Gastrocnemius medialis (tissue), 4 donors: ENCODE measurements around the gene ST8SIA2.

Experiments used
- POLR2A ChIP-seq, 2 donors: fragments of 450-650 bp; IDR thresholded peaks; one replicate each; pipeline ENCODE4 v1.6.1; 2017; ENCODE audit warnings: antibody characterized with exemption in 2 of 2, mild to moderate bottlenecking in 2 of 2, moderate library complexity in 2 of 2
- TF ChIP-seq, protein P1 (sequence below), 5 experiments: fragments of 450-650 bp in 3 of 5; fragments of 200-600 bp in 2 of 5; sonication (generic) in 2 of 5; IDR thresholded peaks in 4 of 5; conservative IDR thresholded peaks in 1 of 5; 1 replicate in 4 of 5; 2 replicates in 1 of 5; pipeline ENCODE4 v1.5.1; 2016 to 2019; ENCODE audit warnings: antibody characterized with exemption in 5 of 5, mild to moderate bottlenecking in 3 of 5, moderate library complexity in 3 of 5

DNA sequence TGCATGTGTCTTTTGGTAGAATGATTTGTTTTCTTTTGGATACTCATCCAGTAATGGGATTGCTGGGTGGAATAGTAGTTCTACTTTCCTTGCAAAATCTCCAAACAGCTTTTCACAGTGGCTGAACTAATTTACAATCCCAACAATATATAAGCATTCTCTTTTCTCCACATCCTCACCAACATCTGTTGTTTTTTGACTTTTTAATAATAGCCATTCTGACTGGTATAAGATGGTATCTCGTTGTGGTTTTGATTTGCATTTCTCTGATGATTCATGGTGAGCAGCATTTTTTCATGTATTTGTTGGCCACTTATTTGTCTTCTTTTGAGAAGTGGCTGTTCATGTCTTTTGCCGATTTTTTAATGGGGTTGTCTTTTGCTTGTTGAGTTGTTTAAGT lies 55.8 kb downstream of the ST8SIA2 start:
- TF ChIP-seq, protein P1, sequence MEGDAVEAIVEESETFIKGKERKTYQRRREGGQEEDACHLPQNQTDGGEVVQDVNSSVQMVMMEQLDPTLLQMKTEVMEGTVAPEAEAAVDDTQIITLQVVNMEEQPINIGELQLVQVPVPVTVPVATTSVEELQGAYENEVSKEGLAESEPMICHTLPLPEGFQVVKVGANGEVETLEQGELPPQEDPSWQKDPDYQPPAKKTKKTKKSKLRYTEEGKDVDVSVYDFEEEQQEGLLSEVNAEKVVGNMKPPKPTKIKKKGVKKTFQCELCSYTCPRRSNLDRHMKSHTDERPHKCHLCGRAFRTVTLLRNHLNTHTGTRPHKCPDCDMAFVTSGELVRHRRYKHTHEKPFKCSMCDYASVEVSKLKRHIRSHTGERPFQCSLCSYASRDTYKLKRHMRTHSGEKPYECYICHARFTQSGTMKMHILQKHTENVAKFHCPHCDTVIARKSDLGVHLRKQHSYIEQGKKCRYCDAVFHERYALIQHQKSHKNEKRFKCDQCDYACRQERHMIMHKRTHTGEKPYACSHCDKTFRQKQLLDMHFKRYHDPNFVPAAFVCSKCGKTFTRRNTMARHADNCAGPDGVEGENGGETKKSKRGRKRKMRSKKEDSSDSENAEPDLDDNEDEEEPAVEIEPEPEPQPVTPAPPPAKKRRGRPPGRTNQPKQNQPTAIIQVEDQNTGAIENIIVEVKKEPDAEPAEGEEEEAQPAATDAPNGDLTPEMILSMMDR (IDR thresholded peaks at IDR 0.05 in 4 of 5, conservative IDR thresholded peaks at IDR 0.05 in 1 of 5), result no peak
- TF ChIP-seq POLR2A (IDR thresholded peaks at IDR 0.05), result no peak
